HepG2 (cell line): ENCODE results near the gene UBXN2A. TPM values are rescaled to one million over a fixed set of nuclear protein-coding genes. Genes with fewer than 3 reads are reported as not detected.

Experiments
- AHR ChIP-seq: IDR thresholded peaks from 2 replicates; pipeline ENCODE4 v1.6.1; 2018; ENCODE audit warnings: missing genetic modification reagents, missing compliant biosample characterization
- ARID4A ChIP-seq: sonication (generic); formaldehyde crosslinking; IDR thresholded peaks from 2 replicates; pipeline ENCODE4 v1.5.0; 2020; ENCODE audit warnings: mild to moderate bottlenecking, missing genetic modification reagents, borderline replicate concordance
- CENPT ChIP-seq: sonication (generic); formaldehyde crosslinking; IDR thresholded peaks from 2 replicates; pipeline ENCODE4 v1.8.0; 2022; ENCODE audit warnings: low read depth, mild to moderate bottlenecking, moderate library complexity, missing genetic modification reagents
- GATAD2A ChIP-seq: IDR thresholded peaks from 2 replicates; pipeline ENCODE4 v1.6.1; 2016
- KLF9 ChIP-seq: IDR thresholded peaks from 2 replicates; pipeline ENCODE4 v1.6.1; 2016; ENCODE audit warnings: low read depth
- KMT2A ChIP-seq: sonication (generic); formaldehyde crosslinking; IDR thresholded peaks from 2 replicates; pipeline ENCODE4 v1.4.0; 2020; ENCODE audit warnings: missing genetic modification reagents
- MAF1 ChIP-seq: sonication (generic); formaldehyde crosslinking; IDR thresholded peaks from 2 replicates; pipeline ENCODE4 v1.5.0; 2020; ENCODE audit warnings: missing genetic modification reagents, borderline replicate concordance
- MATR3 ChIP-seq: sonication (generic); formaldehyde crosslinking; IDR thresholded peaks from 2 replicates; pipeline ENCODE4 v1.4.0; 2020; ENCODE audit warnings: missing genetic modification reagents
- NRL ChIP-seq: sonication (generic); formaldehyde crosslinking; IDR thresholded peaks from 2 replicates; pipeline ENCODE4 v1.5.0; 2020; ENCODE audit warnings: missing genetic modification reagents, mild to moderate bottlenecking, moderate library complexity, borderline replicate concordance
- TMF1 ChIP-seq: sonication (generic); formaldehyde crosslinking; IDR thresholded peaks from 2 replicates; pipeline ENCODE4 v1.8.1; 2022; ENCODE audit warnings: low read depth, missing genetic modification reagents
- ZBTB1 ChIP-seq: sonication (generic); formaldehyde crosslinking; IDR thresholded peaks from 2 replicates; pipeline ENCODE4 v1.4.0; 2020; ENCODE audit warnings: missing genetic modification reagents, borderline replicate concordance
- ZNF576 ChIP-seq: sonication (generic); formaldehyde crosslinking; IDR thresholded peaks from 2 replicates; pipeline ENCODE4 v1.4.0; 2020; ENCODE audit warnings: mild to moderate bottlenecking, missing genetic modification reagents
- ZNF609 ChIP-seq: sonication (generic); formaldehyde crosslinking; IDR thresholded peaks from 2 replicates; pipeline ENCODE4 v1.4.0; 2020; ENCODE audit warnings: mild to moderate bottlenecking, missing genetic modification reagents, borderline replicate concordance
- polyA plus RNA-seq, 8 experiments: library from polyadenylated mRNA; depleted of rRNA in 3 of 8; stranded (reverse) in 7 of 8; unstranded in 1 of 8; fragments of >200 nt; fragmentation: Illumina TruSeq in 4 of 8; extraction: Trizol in 4 of 8; gene quantifications; 2 replicates each; pipeline versions ENCODE4 v1.2.1 to v1.2.3, GENCODE V29; 2011 to 2016; ENCODE audit warnings: low read depth in 4 of 8, missing spikeins in 1 of 8, mixed read lengths in 1 of 8; ENCODE audit not compliant: insufficient read depth in 1 of 8
- total RNA-seq, 5 experiments: library from RNA; depleted of rRNA; stranded (reverse); fragments of >200 nt; fragmentation: Illumina TruSeq; extraction: Trizol; gene quantifications; 2 replicates each; pipeline ENCODE4 v1.2.3, GENCODE V29; 2016; ENCODE audit warnings: low read depth in 1 of 5

UBXN2A gene
- total and polyA plus RNA-seq, 2 of the 13 experiments (the other 11 are each of a cell fraction or from before 2014, with no cell fraction given): 8.3 to 20.9 TPM

- TF ChIP-seq AHR (CRISPR knock-in tag) (no peak), MATR3 (CRISPR knock-in tag) (no peak), MAF1 (CRISPR knock-in tag) (peak; percentile 55; the same call in 1 of the 2 replicates), GATAD2A (CRISPR knock-in tag) (no peak), KLF9 (CRISPR knock-in tag) (no peak), ZNF576 (CRISPR knock-in tag) (no peak), NRL (0 out of 2 replicates have a peak, but pooled peaks have one; percentile 10), ZBTB1 (CRISPR knock-in tag) (no peak), KMT2A (CRISPR knock-in tag) (peak; percentile 53; the same call in 1 of the 2 replicates), ZNF609 (no peak), CENPT (CRISPR knock-in tag) (no peak; the same call in 1 of the 2 replicates), ARID4A (no peak; the same call in 1 of the 2 replicates), TMF1 (CRISPR knock-in tag) (no peak; the same call in 1 of the 2 replicates)
These were observed 706 bp downstream of the UBXN2A start (continued) for GRCh38 chr2:23940718-23941620.
